GM12878 (cell line): ENCODE results near the gene OVOL1. TPM values are rescaled to one million over a fixed set of nuclear protein-coding genes. Genes with fewer than 3 reads are reported as not detected.

Experiments used
- ATAC-seq: fragments of 200-7000 bp; cut with Tn5 transposase; 3 replicates; pipeline ENCODE4 v1.9.1; 2020; ENCODE audit warnings: mild to moderate bottlenecking, moderate library complexity
- BruUV-seq: library from RNA; stranded (reverse); fragments of 400-500 nt; replicated peaks from 2 replicates; lab custom pipeline; 2021; lab: Mats Ljungman, UMichigan
- CTCF ChIA-PET: fragments of 300-600 bp; sonication (Branson Sonifier 250); formaldehyde crosslinking; extraction: SDS; loops from one replicate; lab custom pipeline; 2021; ENCODE audit warnings: inconsistent platforms; lab: Yijun Ruan, JAX
- POLR2A ChIA-PET: fragments of 350-600 bp; formaldehyde crosslinking; extraction: SDS; loops from one replicate; lab custom pipeline; 2021; ENCODE audit warnings: inconsistent platforms; lab: Charles Lee
- RAD21 ChIA-PET: fragments of 300-600 bp; sonication (Branson Sonifier 250); formaldehyde crosslinking; loops from one replicate; lab custom pipeline; 2023; ENCODE audit warnings: antibody characterized with exemption; ENCODE audit not compliant: unreplicated experiment; lab: Charles Lee
- SMC1A ChIA-PET: fragments of 300-600 bp; sonication (Branson Sonifier 250); formaldehyde crosslinking; loops from one replicate; lab custom pipeline; 2023; ENCODE audit not compliant: unreplicated experiment, uncharacterized antibody; lab: Charles Lee
- DNase-seq: peaks from one replicate; pipeline ENCODE4 v3.0.0-alpha.2; 2011; ENCODE audit warnings: low read depth, low spot score
- FAIRE-seq: peaks from 3 replicates; lab custom pipeline; 2011; peaks lifted over from hg19 to GRCh38; lab: Jason Lieb, UNC
- H2AFZ ChIP-seq: 2 replicates; pipeline ENCODE4 v1.6.0; 2011; ENCODE audit warnings: low read depth, low read length, control low read depth; ENCODE audit not compliant: control insufficient read depth
- H3K27ac ChIP-seq: 2 replicates; pipeline ENCODE4 v1.5.1; 2011; ENCODE audit warnings: control low read depth; ENCODE audit not compliant: control insufficient read depth, insufficient read depth
- H3K27me3 ChIP-seq, 2 experiments: replicated peaks in 1 of 2; 2 replicates each; pipeline versions ENCODE4 v1.6.0 to v1.6.1; 2011; ENCODE audit warnings: low read length in 1 of 2; ENCODE audit not compliant: control insufficient read depth in 2 of 2, insufficient read depth in 2 of 2
- H3K36me3 ChIP-seq, 2 experiments: 2 replicates each; pipeline ENCODE4 v1.5.1; 2011; ENCODE audit warnings: low read length in 1 of 2; ENCODE audit not compliant: control insufficient read depth in 2 of 2, insufficient read depth in 2 of 2
- H3K4me1 ChIP-seq: 2 replicates; pipeline ENCODE4 v1.6.1; 2011; ENCODE audit warnings: mild to moderate bottlenecking, low read length, moderate library complexity, mixed read lengths; ENCODE audit not compliant: control insufficient read depth, insufficient read depth
- H3K4me2 ChIP-seq: 2 replicates; pipeline ENCODE4 v1.6.0; 2011; ENCODE audit warnings: control low read depth; ENCODE audit not compliant: control insufficient read depth, insufficient read depth
- H3K4me3 ChIP-seq: fragments of 200-600 bp; sonication (generic); 2 replicates; pipeline ENCODE4 v1.5.1; 2016
- H3K79me2 ChIP-seq: 2 replicates; pipeline ENCODE4 v1.6.0; 2011; ENCODE audit warnings: low read length; ENCODE audit not compliant: control insufficient read depth, insufficient read depth
- H3K9ac ChIP-seq: 2 replicates; pipeline ENCODE4 v1.8.0; 2011; ENCODE audit warnings: low read length, control low read depth, mixed read lengths; ENCODE audit not compliant: control insufficient read depth, insufficient read depth
- H3K9me3 ChIP-seq: replicated peaks from 3 replicates; pipeline ENCODE4 v1.5.1; 2011; ENCODE audit warnings: mild to moderate bottlenecking, low read length; ENCODE audit not compliant: control insufficient read depth, insufficient read depth
- H4K20me1 ChIP-seq: 2 replicates; pipeline ENCODE4 v1.6.0; 2011; ENCODE audit not compliant: control insufficient read depth, insufficient read depth
- BCL11A ChIP-seq: IDR thresholded peaks from 2 replicates; pipeline ENCODE4 v1.6.1; 2011; ENCODE audit warnings: low read depth, low read length
- CREM ChIP-seq: IDR thresholded peaks from 2 replicates; pipeline ENCODE4 v1.6.1; 2014; ENCODE audit warnings: antibody characterized with exemption, low read depth
- EP300 ChIP-seq, 2 experiments: fragments of 150-350 bp in 1 of 2; IDR thresholded peaks; 2 replicates each; pipeline ENCODE4 v1.6.1; 2011 to 2012; ENCODE audit warnings: low read depth in 2 of 2, low read length in 2 of 2, borderline replicate concordance in 1 of 2, improper control_type of control experiment in 1 of 2, inconsistent platforms in 1 of 2; ENCODE audit not compliant: control insufficient read depth in 1 of 2
- HSF1 ChIP-seq: fragments of 150-350 bp; IDR thresholded peaks from 2 replicates; pipeline ENCODE4 v1.6.1; 2014; ENCODE audit warnings: mild to moderate bottlenecking, low read depth, low read length
- IRF4 ChIP-seq: IDR thresholded peaks from 2 replicates; pipeline ENCODE4 v1.6.1; 2011; ENCODE audit warnings: low read depth, low read length
- NFYB ChIP-seq: IDR thresholded peaks from 2 replicates; pipeline ENCODE4 v1.6.1; 2011; ENCODE audit warnings: low read depth, mild to moderate bottlenecking, low read length, improper control_type of control experiment, moderate library complexity; ENCODE audit not compliant: insufficient read depth
- PAX5 ChIP-seq: IDR thresholded peaks from 2 replicates; pipeline ENCODE4 v1.6.1; 2011; ENCODE audit warnings: low read depth, low read length, borderline replicate concordance
- PBX3 ChIP-seq: IDR thresholded peaks from 2 replicates; pipeline ENCODE4 v1.6.1; 2011; ENCODE audit warnings: mild to moderate bottlenecking, low read depth, low read length, moderate library complexity; ENCODE audit not compliant: insufficient replicate concordance
- RFX5 ChIP-seq: IDR thresholded peaks from 2 replicates; pipeline ENCODE4 v1.6.1; 2011; ENCODE audit warnings: low read depth, low read length, improper control_type of control experiment
- SREBF1 ChIP-seq: IDR thresholded peaks from 2 replicates; pipeline ENCODE4 v1.6.1; 2012; ENCODE audit warnings: mild to moderate bottlenecking, low read length
- TAF1 ChIP-seq: IDR thresholded peaks from 2 replicates; pipeline ENCODE4 v1.6.1; 2011; ENCODE audit warnings: mild to moderate bottlenecking, low read depth, low read length, borderline replicate concordance
- TARDBP ChIP-seq: IDR thresholded peaks from 2 replicates; pipeline ENCODE4 v1.6.1; 2016; ENCODE audit warnings: borderline replicate concordance
- ZBTB11 ChIP-seq: fragments of 450-650 bp; formaldehyde crosslinking; IDR thresholded peaks from 2 replicates; pipeline ENCODE4 v1.5.0; 2022; ENCODE audit warnings: mild to moderate bottlenecking, missing genetic modification characterization
- ZBTB4 ChIP-seq: fragments of 450-650 bp; formaldehyde crosslinking; IDR thresholded peaks from 2 replicates; pipeline ENCODE4 v1.4.0; 2022; ENCODE audit warnings: mild to moderate bottlenecking, moderate library complexity
- ZNF24 ChIP-seq: fragments of 450-650 bp; IDR thresholded peaks from 2 replicates; pipeline ENCODE4 v1.6.1; 2017; ENCODE audit warnings: antibody characterized with exemption, mild to moderate bottlenecking
- WGBS: methylation state at CpG from one replicate; pipeline ENCODE4 v1.1.6; 2016; ENCODE audit warnings: low lambda C conversion rate; ENCODE audit not compliant: insufficient replicate concordance, insufficient coverage; ENCODE audit errors: missing lambda C conversion rate; 5-methylcytosine and 5-hydroxymethylcytosine counted together
- in situ Hi-C: fragments of 300-500 bp; cut with MboI; formaldehyde crosslinking; loops from 9 replicates; pipeline ENCODE4 v1.14.3; 2018; ENCODE audit warnings: mixed read lengths
- intact Hi-C: fragments of 100-400 bp; cut with micrococcal nuclease; formaldehyde crosslinking; loops from one replicate; pipeline ENCODE4 v1.14.2; 2022; ENCODE audit not compliant: unreplicated experiment
- polyA plus RNA-seq, 11 experiments: library from polyadenylated mRNA; depleted of rRNA in 4 of 11; unstranded in 6 of 11; stranded (reverse) in 5 of 11; fragments of >200 nt; fragmentation: Nextera tagmentation in 4 of 11; fragmentation: Illumina TruSeq in 1 of 11; extraction: Ambion mirVana in 4 of 11; extraction: Trizol in 1 of 11; gene quantifications; 1 replicate in 1 of 11; 2 replicates in 10 of 11; pipeline versions ENCODE4 v1.2.1 to v1.2.3, GENCODE V29; 2011 to 2016; ENCODE audit warnings: inconsistent platforms in 2 of 11, missing spikeins in 2 of 11, low read depth in 1 of 11
- total RNA-seq, 4 experiments: library from RNA; depleted of rRNA in 3 of 4; stranded (reverse); fragments of >200 nt in 3 of 4; fragmentation: Illumina TruSeq in 1 of 4; extraction: Trizol in 1 of 4; gene quantifications; 2 replicates each; pipeline versions ENCODE4 v1.2.1 to v1.2.3, GENCODE V29; 2013 to 2021

OVOL1 gene
- total and polyA plus RNA-seq, 10 of the 15 experiments (the other 5 are each of a cell fraction or from before 2014, with no cell fraction given): 0.04 to 0.96 (median 0.09) TPM; not detected in 7

- H3K27me3 ChIP-seq: no peaks in the 10 kb centered on the region
- H3K79me2 ChIP-seq: no peaks in the 10 kb centered on the region
- no peak overlapping the region for H3K4me2 ChIP-seq
- DNase-seq (no peak), FAIRE-seq (no peak), ATAC-seq (no peak)
- no peaks in the 10 kb centered on the region for H4K20me1 ChIP-seq
- RAD21 ChIA-PET: no interaction called here
- WGBS: 61% methylated on average over 10 of the region's 10 CpGs
- CTCF ChIA-PET: interaction anchor here (0.9 to 1.6 kb wide), 3 partner anchors 14 to 41 kb away, joined by 3 to 6 read pairs (median 4); no protein-coding TSS in a partner anchor
- intact Hi-C loops (no loop called here), in situ Hi-C loops (no loop called here)
- no TSS peak for BruUV-seq
- no peak overlapping the region for H3K27ac ChIP-seq
- H3K4me3 ChIP-seq: no peak overlapping the region
- H3K4me1 ChIP-seq: no peaks in the 10 kb centered on the region
- no peak overlapping the region for H2AFZ ChIP-seq
- SMC1A ChIA-PET: no interaction called here
- no peak overlapping the region for H3K9ac ChIP-seq
- H3K36me3 ChIP-seq: no peaks in the 10 kb centered on the region
- H3K9me3 ChIP-seq: no peaks in the 10 kb centered on the region
- POLR2A ChIA-PET: interaction anchor here (0.5 kb wide), 1 partner anchor 133 kb away, joined by 7 read pairs; no protein-coding TSS in a partner anchor
- no peak for TF ChIP-seq ZBTB4 (CRISPR knock-in tag)
- TF ChIP-seq ZNF24: no peak
- TF ChIP-seq CREM: no peak
- no peak for TF ChIP-seq TAF1
- TF ChIP-seq HSF1: no peak
- no peak for TF ChIP-seq RFX5
- TF ChIP-seq SREBF1: no peak
- no peak for TF ChIP-seq PBX3
- no peak for TF ChIP-seq PAX5
- no peak for TF ChIP-seq EP300 (IDR thresholded peaks at IDR 0.05; ENCODE audit: borderline replicate concordance in 1 of 2, control insufficient read depth in 1 of 2, low read depth in 2 of 2, low read length in 2 of 2)
- TF ChIP-seq IRF4: no peak
- TF ChIP-seq TARDBP: no peak
- TF ChIP-seq NFYB: no peak
- no peak for TF ChIP-seq BCL11A
- TF ChIP-seq ZBTB11 (CRISPR knock-in tag): no peak
Measured at GRCh38 chr11:65844231-65844872, 57.5 kb downstream of the OVOL1 start.
